HG03045 (cell line): ENCODE data around the gene PPP2R5D.

Source experiments
- ATAC-seq: cut with Tn5 transposase; IDR thresholded peaks from one replicate; pipeline ENCODE4 v1.9.1; 2021; ENCODE audit warnings: mild to moderate bottlenecking, moderate library complexity; ENCODE audit not compliant: unreplicated experiment

The PPP2R5D gene

GRCh38 chr6:43053545-43054205 lies 69.3 kb downstream of the PPP2R5D start, which contains the start of gene CUL7:
TSS of gene CUL7 (minus strand) at chr6:43053851. CDS start at chr6:43052788, 1,063 bp downstream.
- peak; percentile 90 for ATAC-seq

- ATAC-seq = no peak
These were observed 70.0 kb downstream of the PPP2R5D start for GRCh38 chr6:43054206-43054943.

GRCh38 chr6:43055966-43056365 lies 71.6 kb downstream of the PPP2R5D start:
- ATAC-seq = no peak

GRCh38 chr6:43058531-43058930 lies 74.2 kb downstream of the PPP2R5D start:
- no peak for ATAC-seq

DNA sequence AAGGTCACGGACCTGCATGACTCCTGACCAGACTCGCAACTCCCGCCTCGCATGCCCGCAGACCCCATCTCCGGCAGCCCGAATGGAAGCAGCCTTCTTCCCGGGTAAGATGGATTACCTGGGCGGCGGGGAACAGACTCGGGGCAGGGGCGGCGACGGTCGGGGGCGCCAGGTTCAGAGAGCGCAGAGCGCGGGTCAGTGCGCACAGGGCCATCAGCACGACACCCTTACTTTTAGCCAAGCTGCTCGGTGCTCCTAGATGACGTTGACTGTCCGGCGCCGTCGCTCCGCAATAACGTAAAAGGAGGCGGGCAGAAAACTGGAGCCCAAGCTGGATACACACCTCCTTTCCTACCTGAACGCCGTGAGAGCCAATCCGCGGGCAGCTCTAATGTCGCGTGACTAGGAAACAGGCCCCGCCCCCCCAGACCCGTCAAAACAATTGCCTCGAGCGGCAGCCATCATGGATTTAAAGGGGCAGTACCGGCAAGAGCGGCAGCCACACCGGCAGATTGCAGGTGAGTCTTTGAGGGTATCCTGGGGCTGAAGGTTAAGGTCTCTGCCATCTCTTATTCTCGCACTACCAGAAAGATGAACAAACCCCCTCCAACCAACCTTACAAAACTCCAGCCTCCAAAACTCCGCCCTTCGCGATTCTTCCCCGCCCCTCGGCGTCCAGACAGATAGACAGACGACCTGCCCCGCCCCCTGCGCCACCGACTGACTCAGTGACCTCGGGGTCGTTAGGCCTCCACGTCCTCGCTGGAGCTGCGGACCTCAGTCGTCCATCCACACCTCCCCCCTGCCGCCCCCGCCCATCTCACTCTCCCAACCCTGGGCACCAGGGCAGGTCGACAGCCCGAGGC lies 75.0 kb downstream of the PPP2R5D start, which contains the start of the genes KLC4 and MRPL2:
Gene KLC4 (plus strand): TSS at position 464 of the 866 bp plus-strand sequence. CDS start 1,705 bp downstream, outside the sequence.
Gene MRPL2 (minus strand): TSS at position 267 of the 866 bp plus-strand sequence. CDS start 53 bp downstream, at position 214.
- peak; percentile 91 for ATAC-seq

DNA sequence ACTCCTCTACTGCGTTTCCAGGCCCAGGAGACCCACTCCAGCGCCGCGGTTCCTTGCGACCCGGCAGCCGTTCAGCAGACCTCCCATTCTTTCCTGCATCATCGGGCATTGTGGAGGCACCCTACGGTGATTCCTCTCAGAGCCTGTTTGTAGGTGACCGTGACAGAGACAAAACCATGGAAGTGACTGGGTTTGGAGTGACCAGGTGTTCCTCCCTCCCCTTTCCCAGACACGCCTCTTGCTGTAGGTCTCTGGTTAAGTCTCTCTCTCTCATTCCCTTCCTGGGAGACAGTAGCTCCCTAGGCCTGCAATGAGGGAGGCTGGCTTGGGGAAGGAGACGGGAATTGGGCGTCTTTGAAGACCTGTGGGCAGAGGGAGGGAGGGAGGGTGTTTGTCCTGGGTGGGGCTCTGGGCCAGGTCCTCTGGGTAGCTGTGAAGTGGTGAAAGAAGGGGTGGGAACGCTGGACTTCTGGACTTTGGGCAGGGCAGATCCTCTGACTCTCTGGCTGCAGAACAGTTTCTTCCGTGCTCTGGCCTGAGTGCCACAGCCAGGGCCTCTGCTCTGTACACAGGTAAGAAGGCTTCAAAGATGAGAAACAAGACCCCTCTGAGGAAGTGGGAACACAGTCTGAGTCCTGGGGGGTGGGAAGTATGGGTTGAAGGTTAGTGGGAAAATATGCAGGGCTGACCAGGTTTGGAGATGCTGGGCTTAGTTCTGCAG lies 75.8 kb downstream of the PPP2R5D start:
- no peak for ATAC-seq

- ATAC-seq = no peak
These were observed 76.6 kb downstream of the PPP2R5D start for GRCh38 chr6:43060755-43061633.

- ATAC-seq = no peak
These were observed 77.5 kb downstream of the PPP2R5D start for GRCh38 chr6:43061861-43062260.
